NT2/D1 (cell line): ENCODE data around the gene ZNF155.

ENCODE experiments used
- SUZ12 ChIP-seq: IDR thresholded peaks from 2 replicates; pipeline ENCODE4 v1.6.1; 2011; ENCODE audit not compliant: insufficient read length, insufficient read depth; ENCODE audit errors: extremely low read depth
- YY1 ChIP-seq: IDR thresholded peaks from 2 replicates; pipeline ENCODE4 v1.6.1; 2011; ENCODE audit not compliant: insufficient read length, insufficient read depth
- ZNF274 ChIP-seq: IDR thresholded peaks from 2 replicates; pipeline ENCODE4 v1.6.1; 2011; ENCODE audit warnings: mild to moderate bottlenecking, low read depth, low read length

GRCh38 chr19:43997631-43998290, 13.8 kb downstream of the ZNF155 start:
- TF ChIP-seq YY1 (no peak), ZNF274 (no peak), SUZ12 (no peak)
